Endothelial cell of umbilical vein (primary cell): Measurements from ENCODE around the gene LPCAT3. TPM values are rescaled to one million over a fixed set of nuclear protein-coding genes. Genes with fewer than 3 reads are reported as not detected.

Source experiments
- BruUV-seq: library from RNA; stranded (reverse); fragments of 400-500 nt; replicated peaks from 2 replicates; lab custom pipeline; 2021; lab: Mats Ljungman, UMichigan
- CTCF ChIA-PET: fragments of 300-600, 350-600 bp; sonication (Branson Sonifier 250); formaldehyde crosslinking; loops from one replicate; lab custom pipeline; 2021; ENCODE audit warnings: antibody characterized with exemption, inconsistent platforms; lab: Charles Lee
- POLR2A ChIA-PET: fragments of 300-600, 350-600 bp; sonication (Branson Sonifier 250); formaldehyde crosslinking; loops from one replicate; lab custom pipeline; 2021; ENCODE audit warnings: antibody characterized with exemption, inconsistent platforms; lab: Charles Lee
- DNase-seq: peaks from one replicate; pipeline ENCODE4 v3.0.0-alpha.2; 2011; ENCODE audit warnings: low read depth, low spot score
- FAIRE-seq: peaks from 2 replicates; lab custom pipeline; 2011; peaks lifted over from hg19 to GRCh38; lab: Jason Lieb, UNC
- H2AFZ ChIP-seq: 2 replicates; pipeline ENCODE4 v1.6.0; 2012; ENCODE audit warnings: low read depth, low read length, control low read depth, inconsistent platforms
- H3K27ac ChIP-seq: 2 replicates; pipeline ENCODE4 v1.5.1; 2011; ENCODE audit warnings: low read depth, mild to moderate bottlenecking, control low read depth, low read length, moderate library complexity; ENCODE audit not compliant: insufficient read depth
- H3K27me3 ChIP-seq, 2 experiments: 2 replicates each; pipeline versions ENCODE4 v1.6.0 to v1.6.1; 2011; ENCODE audit warnings: low read length in 2 of 2, mixed read lengths in 1 of 2; ENCODE audit not compliant: control insufficient read depth in 2 of 2, insufficient read depth in 2 of 2
- H3K36me3 ChIP-seq, 2 experiments: 2 replicates in 1 of 2; 3 replicates in 1 of 2; pipeline ENCODE4 v1.5.1; 2011; ENCODE audit warnings: low read length in 2 of 2, mild to moderate bottlenecking in 1 of 2, moderate library complexity in 1 of 2; ENCODE audit not compliant: control insufficient read depth in 2 of 2, insufficient read depth in 2 of 2; ENCODE audit errors: extremely low read depth in 1 of 2
- H3K4me1 ChIP-seq: 3 replicates; pipeline ENCODE4 v1.5.1; 2011; ENCODE audit warnings: mild to moderate bottlenecking, low read length; ENCODE audit not compliant: control insufficient read depth, insufficient read depth; ENCODE audit errors: extremely low read depth
- H3K4me2 ChIP-seq: 2 replicates; pipeline ENCODE4 v1.6.1; 2011; ENCODE audit warnings: low read length, control low read depth, mixed read lengths; ENCODE audit not compliant: insufficient read depth
- H3K4me3 ChIP-seq, 3 experiments: fragments of 200-600 bp in 1 of 3; sonication (generic), shearing (Covaris generic) in 1 of 3; replicated peaks in 1 of 3; 2 replicates each; pipeline ENCODE4 v1.5.1; 2011 to 2016; ENCODE audit warnings: control low read depth in 3 of 3, low read length in 3 of 3, mild to moderate bottlenecking in 2 of 3, inconsistent platforms in 1 of 3, low read depth in 1 of 3, moderate library complexity in 1 of 3; ENCODE audit not compliant: insufficient read depth in 1 of 3
- H3K79me2 ChIP-seq: 2 replicates; pipeline ENCODE4 v1.6.0; 2012; ENCODE audit warnings: low read length, inconsistent platforms; ENCODE audit not compliant: control insufficient read depth, insufficient read depth
- H3K9ac ChIP-seq: replicated peaks from 2 replicates; pipeline ENCODE3; 2011; ENCODE audit warnings: low read length, control low read depth; ENCODE audit not compliant: insufficient read depth; ENCODE audit errors: extremely low read depth
- H3K9me1 ChIP-seq: replicated peaks from 3 replicates; pipeline ENCODE4 v1.6.0; 2011; ENCODE audit warnings: mild to moderate bottlenecking, low read length; ENCODE audit not compliant: control insufficient read depth, insufficient read depth; ENCODE audit errors: extremely low read depth
- H3K9me3 ChIP-seq: replicated peaks from 2 replicates; pipeline ENCODE4 v1.5.1; 2012; ENCODE audit warnings: low read length, inconsistent platforms; ENCODE audit not compliant: control insufficient read depth, insufficient read depth
- H4K20me1 ChIP-seq: replicated peaks from 2 replicates; pipeline ENCODE3; 2011; ENCODE audit warnings: mild to moderate bottlenecking, low read length; ENCODE audit not compliant: control insufficient read depth, insufficient read depth; ENCODE audit errors: extremely low read depth
- EZH2 ChIP-seq: IDR thresholded peaks from 2 replicates; pipeline ENCODE4 v1.6.1; 2012; ENCODE audit warnings: borderline replicate concordance, low read depth, mild to moderate bottlenecking, moderate library complexity, low read length, inconsistent platforms; ENCODE audit not compliant: severe bottlenecking
- FOS ChIP-seq: IDR thresholded peaks from 2 replicates; pipeline ENCODE4 v1.6.1; 2011; ENCODE audit warnings: mild to moderate bottlenecking, low read length, moderate library complexity, borderline replicate concordance; ENCODE audit not compliant: insufficient read depth
- GATA2 ChIP-seq: IDR thresholded peaks from 2 replicates; pipeline ENCODE4 v1.7.0; 2011; ENCODE audit warnings: low read depth, mild to moderate bottlenecking, moderate library complexity, mixed read lengths, low read length; ENCODE audit not compliant: insufficient read length, insufficient read depth
- JUN ChIP-seq: IDR thresholded peaks from 2 replicates; pipeline ENCODE4 v1.6.1; 2011; ENCODE audit warnings: borderline replicate concordance, low read depth; ENCODE audit not compliant: insufficient read length, insufficient read depth
- MYC ChIP-seq: IDR thresholded peaks from one replicate; pipeline ENCODE4 v1.6.1; 2011; ENCODE audit warnings: mild to moderate bottlenecking, low read depth, low read length
- POLR2A ChIP-seq: IDR thresholded peaks from 2 replicates; pipeline ENCODE4 v1.6.1; 2012; ENCODE audit warnings: low read depth, mild to moderate bottlenecking, control low read depth, low read length
- POLR2AphosphoS5 ChIP-seq: IDR thresholded peaks from 2 replicates; pipeline ENCODE4 v1.6.1; 2012; ENCODE audit warnings: low read depth, mild to moderate bottlenecking, control low read depth, low read length, moderate library complexity; ENCODE audit not compliant: insufficient read depth
- dilution Hi-C: fragments of 300-500 bp; cut with MboI; formaldehyde crosslinking; loops from one replicate; pipeline ENCODE4 v1.15.0; 2019; ENCODE audit warnings: low sequenced_read_pairs; ENCODE audit not compliant: extremely low pct_ligation_motif_present
- intact Hi-C: fragments of 100-400 bp; cut with micrococcal nuclease; formaldehyde crosslinking; loops from one replicate; pipeline ENCODE4 v1.10.0; 2022
- polyA plus RNA-seq, 4 experiments: library from polyadenylated mRNA; depleted of rRNA in 3 of 4; stranded (reverse) in 3 of 4; unstranded in 1 of 4; fragments of >200 nt; gene quantifications; 2 replicates each; pipeline versions ENCODE4 v1.2.1 to v1.2.3, GENCODE V29; 2011 to 2012; ENCODE audit warnings: missing spikeins in 1 of 4
- total RNA-seq: library from RNA; stranded (reverse); gene quantifications from 2 replicates; pipeline ENCODE4 v1.2.3, GENCODE V29; 2021
- TF ChIP-seq, protein P1 (sequence below), 2 donors: IDR thresholded peaks; 1 replicate in 1 of 2; 2 replicates in 1 of 2; pipeline ENCODE4 v1.5.1; 2011; ENCODE audit warnings: low read length in 2 of 2, mild to moderate bottlenecking in 2 of 2, moderate library complexity in 2 of 2, control low read depth in 1 of 2, inconsistent platforms in 1 of 2, low read depth in 1 of 2; ENCODE audit not compliant: insufficient read depth in 1 of 2; ENCODE audit errors: extremely low read depth in 1 of 2
- TF ChIP-seq, protein P2 (sequence below): IDR thresholded peaks from 2 replicates; pipeline ENCODE4 v1.6.1; 2011; ENCODE audit not compliant: insufficient read depth, insufficient read length

The LPCAT3 gene
- total and polyA plus RNA-seq, 2 donors (not counting 3 experiments of a cell fraction or from before 2014, with no cell fraction given), result 29.5 to 36.0 TPM

DNA sequence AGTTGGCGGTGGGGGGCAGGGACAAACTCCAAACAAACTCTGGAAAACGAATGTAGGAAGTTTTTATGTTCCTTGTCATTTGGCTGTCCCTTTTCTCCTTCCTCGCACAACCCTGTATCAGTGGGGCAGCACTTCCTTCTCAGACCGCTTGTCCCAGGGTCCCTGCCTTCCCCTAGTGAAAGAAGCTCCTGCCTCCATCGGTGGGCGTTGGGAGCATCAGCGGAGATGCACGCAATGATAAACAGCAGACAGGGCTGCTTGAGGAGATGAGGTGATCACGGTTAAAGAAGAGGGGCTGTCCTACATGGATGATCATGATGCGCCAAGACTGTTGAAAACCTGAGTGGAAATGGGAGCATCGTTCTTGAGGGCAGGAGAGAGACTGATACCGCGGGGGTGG, 42.9 kb upstream of the LPCAT3 start:
- H3K36me3 ChIP-seq, result no peaks in the 10 kb centered on the region
- no peaks in the 10 kb centered on the region for H3K79me2 ChIP-seq
- ChIA-PET CTCF (interaction anchor here (0.8 to 4.3 kb wide), 6 partner anchors 8 to 117 kb away, joined by 3 to 21 read pairs (median 4); partner anchors contain the start of gene C1RL), POLR2A (no interaction called here)
- H3K9me1 ChIP-seq, result no peaks in the 10 kb centered on the region
- peaks cover 20 to 23% of the 10 kb centered on the region in 2 experiments for H3K27me3 ChIP-seq
- intact Hi-C loops, result no loop called here
- no peaks in the 10 kb centered on the region for H4K20me1 ChIP-seq
- no peak for DNase-seq
- no peak overlapping the region for H3K4me3 ChIP-seq
- H3K4me1 ChIP-seq, result no peaks in the 10 kb centered on the region
- dilution Hi-C loops, result no loop called here
- no TSS peak for BruUV-seq
- H3K9me3 ChIP-seq, result no peaks in the 10 kb centered on the region
- no peak overlapping the region for H3K9ac ChIP-seq
- no peak overlapping the region for H3K27ac ChIP-seq
- no peak overlapping the region for H2AFZ ChIP-seq
- no peak for FAIRE-seq
- TF ChIP-seq EZH2, result no peak
- no peak for TF ChIP-seq JUN
- no peak for TF ChIP-seq GATA2
- TF ChIP-seq, protein P1, sequence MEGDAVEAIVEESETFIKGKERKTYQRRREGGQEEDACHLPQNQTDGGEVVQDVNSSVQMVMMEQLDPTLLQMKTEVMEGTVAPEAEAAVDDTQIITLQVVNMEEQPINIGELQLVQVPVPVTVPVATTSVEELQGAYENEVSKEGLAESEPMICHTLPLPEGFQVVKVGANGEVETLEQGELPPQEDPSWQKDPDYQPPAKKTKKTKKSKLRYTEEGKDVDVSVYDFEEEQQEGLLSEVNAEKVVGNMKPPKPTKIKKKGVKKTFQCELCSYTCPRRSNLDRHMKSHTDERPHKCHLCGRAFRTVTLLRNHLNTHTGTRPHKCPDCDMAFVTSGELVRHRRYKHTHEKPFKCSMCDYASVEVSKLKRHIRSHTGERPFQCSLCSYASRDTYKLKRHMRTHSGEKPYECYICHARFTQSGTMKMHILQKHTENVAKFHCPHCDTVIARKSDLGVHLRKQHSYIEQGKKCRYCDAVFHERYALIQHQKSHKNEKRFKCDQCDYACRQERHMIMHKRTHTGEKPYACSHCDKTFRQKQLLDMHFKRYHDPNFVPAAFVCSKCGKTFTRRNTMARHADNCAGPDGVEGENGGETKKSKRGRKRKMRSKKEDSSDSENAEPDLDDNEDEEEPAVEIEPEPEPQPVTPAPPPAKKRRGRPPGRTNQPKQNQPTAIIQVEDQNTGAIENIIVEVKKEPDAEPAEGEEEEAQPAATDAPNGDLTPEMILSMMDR (IDR thresholded peaks at IDR 0.05; ENCODE audit: extremely low read depth in 1 of 2, insufficient read depth in 1 of 2, low read depth in 1 of 2, low read length in 2 of 2), result no peak
- no peak for TF ChIP-seq FOS
- TF ChIP-seq POLR2A, result no peak
- TF ChIP-seq, protein P2, sequence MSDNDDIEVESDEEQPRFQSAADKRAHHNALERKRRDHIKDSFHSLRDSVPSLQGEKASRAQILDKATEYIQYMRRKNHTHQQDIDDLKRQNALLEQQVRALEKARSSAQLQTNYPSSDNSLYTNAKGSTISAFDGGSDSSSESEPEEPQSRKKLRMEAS, result no peak
- TF ChIP-seq MYC, result no peak
- TF ChIP-seq POLR2AphosphoS5, result no peak
- H3K4me2 ChIP-seq, result no peak overlapping the region
